ENCODE results near the gene STXBP1. TPM values are rescaled to one million over a fixed set of nuclear protein-coding genes. Genes with fewer than 3 reads are reported as not detected.

Gene STXBP1
- total and polyA plus RNA-seq, 9 of the 15 experiments (the other 6 are each of a cell fraction or from before 2014, with no cell fraction given) = 4.6 to 35.1 (median 9.7) TPM

- no peak for TF ChIP-seq E2F4 (CRISPR knock-in tag; IDR thresholded peaks at IDR 0.05; ENCODE audit: low read depth)
- no peak for TF ChIP-seq ZEB2 (IDR thresholded peaks at IDR 0.05)
- peak; percentile 58 for TF ChIP-seq HMGN3 (IDR thresholded peaks at IDR 0.05; ENCODE audit: borderline replicate concordance, extremely low read depth, insufficient read length, low read depth, low read length)
- TF ChIP-seq THRB (CRISPR knock-in tag; conservative IDR thresholded peaks at IDR 0.05) = no peak
- peak; percentile 64; the same call in 1 of the 2 replicates for TF ChIP-seq CREB1 (IDR thresholded peaks at IDR 0.05)
- TF ChIP-seq CREB1 (CRISPR knock-in tag; IDR thresholded peaks at IDR 0.05) = no peak; the same call in 1 of the 2 replicates
- peak; percentile 59 for TF ChIP-seq CREM (IDR thresholded peaks at IDR 0.05; ENCODE audit: low read depth)
- TF ChIP-seq CXXC5 (CRISPR knock-in tag; IDR thresholded peaks at IDR 0.05) = peak; percentile 75
- no peak for TF ChIP-seq CTCFL (IDR thresholded peaks at IDR 0.05; ENCODE audit: borderline replicate concordance, insufficient read depth, low read depth, low read length, poor library complexity, severe bottlenecking)
- TF ChIP-seq SAFB (IDR thresholded peaks at IDR 0.05; ENCODE audit: borderline replicate concordance, low read depth, low read length) = peak; percentile 20; the same call in 1 of the 2 replicates
- no peak for TF ChIP-seq ZNF518B (CRISPR knock-in tag; IDR thresholded peaks at IDR 0.05)
- TF ChIP-seq L3MBTL2 (IDR thresholded peaks at IDR 0.05) = 0 out of 2 replicates have a peak, but pooled peaks have one; percentile 63
- no peak for TF ChIP-seq KLF13 (tag; IDR thresholded peaks at IDR 0.05; ENCODE audit: borderline replicate concordance, low read depth)
- TF ChIP-seq ZNF282 (CRISPR knock-in tag; IDR thresholded peaks at IDR 0.05) = no peak
- peak; percentile 62; the same call in 1 of the 2 replicates for TF ChIP-seq MTA3 (IDR thresholded peaks at IDR 0.05; ENCODE audit: borderline replicate concordance)
- peak; percentile 21 for TF ChIP-seq HNRNPLL (IDR thresholded peaks at IDR 0.05; ENCODE audit: low read depth, low read length, poor library complexity, severe bottlenecking)
- no peak for TF ChIP-seq ESRRA (IDR thresholded peaks at IDR 0.05; ENCODE audit: borderline replicate concordance, low read depth)
- TF ChIP-seq EGR1 (conservative IDR thresholded peaks at IDR 0.05) = no peak; the same call in 1 of the 2 replicates
- no peak for TF ChIP-seq RAD21 (CRISPR knock-in tag; conservative IDR thresholded peaks at IDR 0.05 in 1 of 2, IDR thresholded peaks at IDR 0.05 in 1 of 2)
These were observed at the start of gene STXBP1 (continued) for GRCh38 chr9:127611899-127612790.

Data from K562 (cell line).